ENCODE data around the gene GDF7.
A peak's percentile ranks its signal among the peaks of the same experiment; 100 is the strongest.
"Not testable (repeated sequence)": the region's sequence is repeated elsewhere in the genome, so short reads cannot be mapped to it uniquely, and the experiment has no call there.

GDF7 gene

GRCh38 chr2:20706786-20707185, 39.8 kb downstream of the GDF7 start:
- DNase-seq = no peak

- no peak for DNase-seq
Measured at GRCh38 chr2:20707601-20708000, 40.7 kb downstream of the GDF7 start.

GRCh38 chr2:20711641-20712040, 44.7 kb downstream of the GDF7 start:
- DNase-seq = not testable (repeated sequence)

GRCh38 chr2:20713585-20713984, 46.6 kb downstream of the GDF7 start:
- not testable (repeated sequence) for DNase-seq

- DNase-seq = not testable (repeated sequence)
Measured at GRCh38 chr2:20714412-20714811, 47.5 kb downstream of the GDF7 start.

- DNase-seq = not testable (repeated sequence)
Measured at GRCh38 chr2:20716164-20716563, 49.2 kb downstream of the GDF7 start.

- no peak for DNase-seq
Measured at GRCh38 chr2:20717641-20718040, 50.7 kb downstream of the GDF7 start.

GRCh38 chr2:20722592-20723240, 55.8 kb downstream of the GDF7 start:
- DNase-seq = no peak

- no peak for DNase-seq
Measured at GRCh38 chr2:20723543-20723942, 56.6 kb downstream of the GDF7 start.

GRCh38 chr2:20724500-20725053, 57.6 kb downstream of the GDF7 start:
- no peak for DNase-seq

GRCh38 chr2:20725782-20726181, 58.8 kb downstream of the GDF7 start:
- no peak for DNase-seq

GRCh38 chr2:20726913-20727312, 60.0 kb downstream of the GDF7 start:
- no peak for DNase-seq

- peak; percentile 7 for DNase-seq
Measured at GRCh38 chr2:20728114-20728758, 61.3 kb downstream of the GDF7 start.
